GM12878 (cell line): ENCODE data around the gene PML. TPM values are rescaled to one million over a fixed set of nuclear protein-coding genes. Genes with fewer than 3 reads are reported as not detected.

Source experiments
- CBX3 ChIP-seq: fragments of 200-600 bp; sonication (generic); IDR thresholded peaks from 2 replicates; pipeline ENCODE4 v1.6.1; 2016; ENCODE audit warnings: low read depth, borderline replicate concordance
- CREM ChIP-seq: IDR thresholded peaks from 2 replicates; pipeline ENCODE4 v1.6.1; 2014; ENCODE audit warnings: antibody characterized with exemption, low read depth
- RAD21 ChIP-seq: IDR thresholded peaks from 2 replicates; pipeline ENCODE4 v1.6.1; 2011; ENCODE audit warnings: mild to moderate bottlenecking, low read depth, low read length, moderate library complexity; ENCODE audit not compliant: insufficient read depth
- RAD51 ChIP-seq: fragments of 450-650 bp; IDR thresholded peaks from 2 replicates; pipeline ENCODE4 v1.6.1; 2016; ENCODE audit warnings: moderate library complexity, mild to moderate bottlenecking, inconsistent platforms
- SIN3A ChIP-seq: IDR thresholded peaks from 2 replicates; pipeline ENCODE4 v1.6.1; 2012; ENCODE audit warnings: low read depth, low read length, improper control_type of control experiment
- SIX5 ChIP-seq: IDR thresholded peaks from 2 replicates; pipeline ENCODE4 v1.6.1; 2011; ENCODE audit warnings: mild to moderate bottlenecking, low read depth, low read length, moderate library complexity; ENCODE audit not compliant: severe bottlenecking
- polyA plus RNA-seq, 11 experiments: library from polyadenylated mRNA; depleted of rRNA in 4 of 11; unstranded in 6 of 11; stranded (reverse) in 5 of 11; fragments of >200 nt; fragmentation: Nextera tagmentation in 4 of 11; fragmentation: Illumina TruSeq in 1 of 11; extraction: Ambion mirVana in 4 of 11; extraction: Trizol in 1 of 11; gene quantifications; 1 replicate in 1 of 11; 2 replicates in 10 of 11; pipeline versions ENCODE4 v1.2.1 to v1.2.3, GENCODE V29; 2011 to 2016; ENCODE audit warnings: inconsistent platforms in 2 of 11, missing spikeins in 2 of 11, low read depth in 1 of 11
- total RNA-seq, 4 experiments: library from RNA; depleted of rRNA in 3 of 4; stranded (reverse); fragments of >200 nt in 3 of 4; fragmentation: Illumina TruSeq in 1 of 4; extraction: Trizol in 1 of 4; gene quantifications; 2 replicates each; pipeline versions ENCODE4 v1.2.1 to v1.2.3, GENCODE V29; 2013 to 2021
- TF ChIP-seq, protein P1 (sequence below): fragments of 450-650 bp; formaldehyde crosslinking; IDR thresholded peaks from 2 replicates; pipeline ENCODE4 v1.4.0; 2022; ENCODE audit warnings: mild to moderate bottlenecking, moderate library complexity
- TF ChIP-seq, protein P2 (sequence below): IDR thresholded peaks from 2 replicates; pipeline ENCODE4 v1.6.1; 2011; ENCODE audit warnings: mild to moderate bottlenecking, low read depth, low read length, moderate library complexity; ENCODE audit not compliant: insufficient replicate concordance
- TF ChIP-seq, protein P3 (sequence below): fragments of 450-650 bp; IDR thresholded peaks from 2 replicates; pipeline ENCODE4 v1.6.1; 2017; ENCODE audit warnings: mild to moderate bottlenecking, low read depth, inconsistent platforms; ENCODE audit not compliant: poor library complexity, severe bottlenecking

Gene PML
- total and polyA plus RNA-seq, 10 of the 15 experiments (the other 5 are each of a cell fraction or from before 2014, with no cell fraction given) = 8.5 to 95.5 (median 30.8) TPM

DNA sequence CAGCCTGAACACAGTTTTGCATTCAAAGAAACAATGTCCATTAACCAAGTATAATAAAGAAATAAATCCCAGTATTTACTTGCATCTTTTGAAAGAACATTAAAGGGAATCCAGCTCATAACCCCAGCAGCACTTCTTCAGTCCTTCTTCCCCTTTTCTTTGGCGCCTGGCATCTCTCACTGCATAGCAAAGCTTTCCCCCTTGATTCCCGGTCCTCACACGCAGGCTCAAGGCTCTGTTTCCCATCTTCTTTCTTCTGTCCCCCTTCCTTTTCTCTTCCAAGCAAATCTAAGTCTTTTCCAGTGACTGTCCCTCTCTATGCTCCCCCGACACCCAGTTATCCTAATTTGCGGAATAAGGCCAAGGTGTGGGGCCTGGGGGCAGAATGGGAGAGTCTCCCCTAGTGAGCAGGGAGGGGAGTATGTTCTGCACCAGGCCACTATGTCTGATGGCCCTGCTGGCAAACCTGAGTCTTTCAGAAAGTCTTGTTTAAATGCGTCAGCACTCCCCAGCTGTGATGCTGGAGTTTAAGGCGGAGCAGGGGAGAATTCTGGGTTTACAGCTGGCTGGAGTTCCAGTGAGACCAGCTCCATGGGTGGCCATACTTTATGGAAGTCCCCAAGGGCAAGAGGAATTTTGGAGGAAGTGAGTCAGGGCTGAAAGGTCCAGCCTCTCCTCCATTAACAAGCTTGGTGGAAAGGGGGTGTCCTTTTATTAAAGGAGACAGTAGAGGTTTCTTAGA is 45.8 kb downstream of the PML start (continued):
- TF ChIP-seq, protein P1, sequence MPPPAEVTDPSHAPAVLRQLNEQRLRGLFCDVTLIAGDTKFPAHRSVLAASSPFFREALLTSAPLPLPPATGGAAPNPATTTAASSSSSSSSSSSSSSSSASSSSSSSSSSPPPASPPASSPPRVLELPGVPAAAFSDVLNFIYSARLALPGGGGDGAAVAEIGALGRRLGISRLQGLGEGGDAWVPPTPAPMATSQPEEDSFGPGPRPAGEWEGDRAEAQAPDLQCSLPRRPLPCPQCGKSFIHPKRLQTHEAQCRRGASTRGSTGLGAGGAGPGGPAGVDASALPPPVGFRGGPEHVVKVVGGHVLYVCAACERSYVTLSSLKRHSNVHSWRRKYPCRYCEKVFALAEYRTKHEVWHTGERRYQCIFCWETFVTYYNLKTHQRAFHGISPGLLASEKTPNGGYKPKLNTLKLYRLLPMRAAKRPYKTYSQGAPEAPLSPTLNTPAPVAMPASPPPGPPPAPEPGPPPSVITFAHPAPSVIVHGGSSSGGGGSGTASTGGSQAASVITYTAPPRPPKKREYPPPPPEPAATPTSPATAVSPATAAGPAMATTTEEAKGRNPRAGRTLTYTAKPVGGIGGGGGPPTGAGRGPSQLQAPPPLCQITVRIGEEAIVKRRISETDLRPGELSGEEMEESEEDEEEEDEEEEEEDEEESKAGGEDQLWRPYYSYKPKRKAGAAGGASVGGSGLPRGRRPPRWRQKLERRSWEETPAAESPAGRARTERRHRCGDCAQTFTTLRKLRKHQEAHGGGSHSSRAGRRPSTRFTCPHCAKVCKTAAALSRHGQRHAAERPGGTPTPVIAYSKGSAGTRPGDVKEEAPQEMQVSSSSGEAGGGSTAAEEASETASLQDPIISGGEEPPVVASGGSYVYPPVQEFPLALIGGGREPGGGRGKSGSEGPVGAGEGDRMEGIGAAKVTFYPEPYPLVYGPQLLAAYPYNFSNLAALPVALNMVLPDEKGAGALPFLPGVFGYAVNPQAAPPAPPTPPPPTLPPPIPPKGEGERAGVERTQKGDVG = no peak
- TF ChIP-seq, protein P2, sequence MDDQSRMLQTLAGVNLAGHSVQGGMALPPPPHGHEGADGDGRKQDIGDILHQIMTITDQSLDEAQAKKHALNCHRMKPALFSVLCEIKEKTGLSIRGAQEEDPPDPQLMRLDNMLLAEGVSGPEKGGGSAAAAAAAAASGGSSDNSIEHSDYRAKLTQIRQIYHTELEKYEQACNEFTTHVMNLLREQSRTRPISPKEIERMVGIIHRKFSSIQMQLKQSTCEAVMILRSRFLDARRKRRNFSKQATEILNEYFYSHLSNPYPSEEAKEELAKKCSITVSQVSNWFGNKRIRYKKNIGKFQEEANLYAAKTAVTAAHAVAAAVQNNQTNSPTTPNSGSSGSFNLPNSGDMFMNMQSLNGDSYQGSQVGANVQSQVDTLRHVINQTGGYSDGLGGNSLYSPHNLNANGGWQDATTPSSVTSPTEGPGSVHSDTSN = no peak
- TF ChIP-seq SIN3A (no peak), CBX3 (no peak), SIX5 (no peak), RAD21 (no peak), CREM (no peak), RAD51 (no peak)
- TF ChIP-seq, protein P3, sequence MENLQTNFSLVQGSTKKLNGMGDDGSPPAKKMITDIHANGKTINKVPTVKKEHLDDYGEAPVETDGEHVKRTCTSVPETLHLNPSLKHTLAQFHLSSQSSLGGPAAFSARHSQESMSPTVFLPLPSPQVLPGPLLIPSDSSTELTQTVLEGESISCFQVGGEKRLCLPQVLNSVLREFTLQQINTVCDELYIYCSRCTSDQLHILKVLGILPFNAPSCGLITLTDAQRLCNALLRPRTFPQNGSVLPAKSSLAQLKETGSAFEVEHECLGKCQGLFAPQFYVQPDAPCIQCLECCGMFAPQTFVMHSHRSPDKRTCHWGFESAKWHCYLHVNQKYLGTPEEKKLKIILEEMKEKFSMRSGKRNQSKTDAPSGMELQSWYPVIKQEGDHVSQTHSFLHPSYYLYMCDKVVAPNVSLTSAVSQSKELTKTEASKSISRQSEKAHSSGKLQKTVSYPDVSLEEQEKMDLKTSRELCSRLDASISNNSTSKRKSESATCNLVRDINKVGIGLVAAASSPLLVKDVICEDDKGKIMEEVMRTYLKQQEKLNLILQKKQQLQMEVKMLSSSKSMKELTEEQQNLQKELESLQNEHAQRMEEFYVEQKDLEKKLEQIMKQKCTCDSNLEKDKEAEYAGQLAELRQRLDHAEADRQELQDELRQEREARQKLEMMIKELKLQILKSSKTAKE = no peak
- TF ChIP-seq, all 136 proteins: peak for 0
